ENCODE measurements around the gene ESYT3.
"Not testable (repeated sequence)": the region's sequence is repeated elsewhere in the genome, so short reads cannot be mapped to it uniquely, and the experiment has no call there.

Gene ESYT3

GRCh38 chr3:138445654-138446053 is 11.2 kb downstream of the ESYT3 start:
- H3K27me3 Mint-ChIP-seq, result peaks cover 15% of the 10 kb centered on the region

GRCh38 chr3:138448631-138449030 is 14.2 kb downstream of the ESYT3 start:
- no peaks in the 10 kb centered on the region for H3K36me3 Mint-ChIP-seq
- peaks cover 8% of the 10 kb centered on the region for H3K27me3 Mint-ChIP-seq
- ATAC-seq, result no peak
- H3K27ac Mint-ChIP-seq, result no peak overlapping the region
- no peaks in the 10 kb centered on the region for H3K4me1 Mint-ChIP-seq
- H3K4me3 Mint-ChIP-seq, result no peak overlapping the region
- H3K9me3 Mint-ChIP-seq, result no peaks in the 10 kb centered on the region

More at GRCh38 chr3:138445654-138446053, 11.2 kb downstream of the ESYT3 start:
- no peaks in the 10 kb centered on the region for H3K9me3 Mint-ChIP-seq
- no peaks in the 10 kb centered on the region for H3K36me3 Mint-ChIP-seq
- ATAC-seq, result no peak
- no peak overlapping the region for H3K27ac Mint-ChIP-seq
- H3K4me3 Mint-ChIP-seq, result no peak overlapping the region
- H3K4me1 Mint-ChIP-seq, result no peaks in the 10 kb centered on the region

GRCh38 chr3:138449490-138449889 is 15.1 kb downstream of the ESYT3 start:
- no peak overlapping the region for H3K27ac Mint-ChIP-seq
- peaks cover 6% of the 10 kb centered on the region for H3K27me3 Mint-ChIP-seq
- H3K9me3 Mint-ChIP-seq, result no peaks in the 10 kb centered on the region

GRCh38 chr3:138450181-138450580 is 15.8 kb downstream of the ESYT3 start:
- no peak overlapping the region for H3K27ac Mint-ChIP-seq
- no peaks in the 10 kb centered on the region for H3K4me1 Mint-ChIP-seq
- no peaks in the 10 kb centered on the region for H3K9me3 Mint-ChIP-seq
- no peaks in the 10 kb centered on the region for H3K36me3 Mint-ChIP-seq
- H3K4me3 Mint-ChIP-seq, result no peak overlapping the region
- ATAC-seq, result no peak
- H3K27me3 Mint-ChIP-seq, result peaks cover 11% of the 10 kb centered on the region

More at GRCh38 chr3:138449490-138449889, 15.1 kb downstream of the ESYT3 start:
- Mint-ChIP-seq H3K4me1 (no peaks in the 10 kb centered on the region), H3K36me3 (no peaks in the 10 kb centered on the region), H3K4me3 (no peak overlapping the region)
- ATAC-seq, result no peak

- peaks cover 18% of the 10 kb centered on the region for H3K27me3 Mint-ChIP-seq
- no peak overlapping the region for H3K27ac Mint-ChIP-seq
- no peaks in the 10 kb centered on the region for H3K4me1 Mint-ChIP-seq
- no peak overlapping the region for H3K4me3 Mint-ChIP-seq
- no peaks in the 10 kb centered on the region for H3K9me3 Mint-ChIP-seq
- ATAC-seq, result no peak
- no peaks in the 10 kb centered on the region for H3K36me3 Mint-ChIP-seq
Observed at GRCh38 chr3:138450704-138451424, 16.4 kb downstream of the ESYT3 start.

- Mint-ChIP-seq H3K27me3 (peaks cover 19% of the 10 kb centered on the region), H3K4me3 (no peak overlapping the region), H3K36me3 (no peaks in the 10 kb centered on the region), H3K9me3 (no peaks in the 10 kb centered on the region), H3K4me1 (no peaks in the 10 kb centered on the region), H3K27ac (no peak overlapping the region)
- ATAC-seq, result no peak
Observed at GRCh38 chr3:138451595-138452162, 17.3 kb downstream of the ESYT3 start.

- H3K9me3 Mint-ChIP-seq, result no peaks in the 10 kb centered on the region
- ATAC-seq, result no peak
- peaks cover 19% of the 10 kb centered on the region for H3K27me3 Mint-ChIP-seq
- no peak overlapping the region for H3K4me3 Mint-ChIP-seq
- no peaks in the 10 kb centered on the region for H3K4me1 Mint-ChIP-seq
- H3K36me3 Mint-ChIP-seq, result no peaks in the 10 kb centered on the region
- H3K27ac Mint-ChIP-seq, result no peak overlapping the region
Observed at GRCh38 chr3:138452436-138452835, 18.0 kb downstream of the ESYT3 start.

- peaks cover 28% of the 10 kb centered on the region for H3K27me3 Mint-ChIP-seq
- not testable (repeated sequence) for H3K9me3 Mint-ChIP-seq
Observed at GRCh38 chr3:138453940-138454339, 19.5 kb downstream of the ESYT3 start.

GRCh38 chr3:138455801-138456716 is 21.6 kb downstream of the ESYT3 start:
- Mint-ChIP-seq H3K9me3 (no peaks in the 10 kb centered on the region), H3K4me1 (no peaks in the 10 kb centered on the region), H3K4me3 (no peak overlapping the region), H3K27me3 (peaks cover 35% of the 10 kb centered on the region), H3K36me3 (no peaks in the 10 kb centered on the region), H3K27ac (no peak overlapping the region)
- ATAC-seq, result no peak

More at GRCh38 chr3:138453940-138454339, 19.5 kb downstream of the ESYT3 start:
- ATAC-seq, H3K36me3 Mint-ChIP-seq, H3K4me3 Mint-ChIP-seq, H3K4me1 Mint-ChIP-seq, H3K27ac Mint-ChIP-seq: not testable (repeated sequence)

- Mint-ChIP-seq H3K4me1 (no peaks in the 10 kb centered on the region), H3K27ac (no peak overlapping the region), H3K4me3 (no peak overlapping the region), H3K9me3 (no peaks in the 10 kb centered on the region), H3K27me3 (peaks cover 35% of the 10 kb centered on the region), H3K36me3 (no peaks in the 10 kb centered on the region)
- no peak for ATAC-seq
Observed at GRCh38 chr3:138456961-138457862, 22.8 kb downstream of the ESYT3 start.

- no peak for ATAC-seq
- H3K4me3 Mint-ChIP-seq, result no peak overlapping the region
- H3K9me3 Mint-ChIP-seq, result no peaks in the 10 kb centered on the region
- peaks cover 29% of the 10 kb centered on the region for H3K27me3 Mint-ChIP-seq
- no peaks in the 10 kb centered on the region for H3K4me1 Mint-ChIP-seq
- H3K36me3 Mint-ChIP-seq, result no peaks in the 10 kb centered on the region
- no peak overlapping the region for H3K27ac Mint-ChIP-seq
Observed at GRCh38 chr3:138457863-138458735, 23.7 kb downstream of the ESYT3 start.

GRCh38 chr3:138458774-138459499 is 24.5 kb downstream of the ESYT3 start:
- H3K27me3 Mint-ChIP-seq, result peaks cover 35% of the 10 kb centered on the region
- no peak overlapping the region for H3K4me3 Mint-ChIP-seq
- no peak for ATAC-seq
- H3K27ac Mint-ChIP-seq, result no peak overlapping the region
- H3K9me3 Mint-ChIP-seq, result no peaks in the 10 kb centered on the region
- H3K36me3 Mint-ChIP-seq, result no peaks in the 10 kb centered on the region
- H3K4me1 Mint-ChIP-seq, result no peaks in the 10 kb centered on the region

All from stimulated activated memory B cell treated with anti-CD40 and anti-IgM and Interleukin-4, amounts not matched to agents 10 μg/mL and 1 μg/mL and 100 μg/mL, for 72 hours (primary cell).